ENCODE results near the gene NLGN1. TPM values are rescaled to one million over a fixed set of nuclear protein-coding genes. Genes with fewer than 3 reads are reported as not detected.

Gene NLGN1
- total RNA-seq, 1 experiment from 2014 or later: 5.2 TPM

GRCh38 chr3:174023421-174023820 is 625.9 kb downstream of the NLGN1 start:
- peak overlapping the region in 1 of 3 experiments; percentile 48; a peak in 1 of 7 replicates for H3K27ac Mint-ChIP-seq
- no peak overlapping the region for H3K4me2 ChIP-seq (ENCODE audit: insufficient read depth, insufficient read length, low read length)
- no peaks in the 10 kb centered on the region for H3K23me2 ChIP-seq (ENCODE audit: insufficient read length, low read depth, low read length, poor library complexity, severe bottlenecking)
- H3K79me1 ChIP-seq (ENCODE audit: insufficient read depth, low read depth, low read length, poor library complexity, severe bottlenecking): no peaks in the 10 kb centered on the region
- no peak overlapping the region for H2BK5ac ChIP-seq (ENCODE audit: insufficient read length, low read length)
- H3K56ac ChIP-seq (ENCODE audit: insufficient read length, low read depth, low read length): no peak overlapping the region
- H2BK120ac ChIP-seq (ENCODE audit: low read depth, low read length, poor library complexity, severe bottlenecking): no peak overlapping the region
- no peak overlapping the region for H3K4me3 Mint-ChIP-seq
- H2BK20ac ChIP-seq (ENCODE audit: low read depth, low read length, poor library complexity, severe bottlenecking): no peak overlapping the region
- peaks cover 2% of the 10 kb centered on the region for H3K9me3 ChIP-seq (ENCODE audit: control insufficient read depth, low read depth, low read length)
- no peaks in the 10 kb centered on the region for H4K20me1 ChIP-seq (ENCODE audit: control insufficient read depth, insufficient read depth, insufficient read length)
- no peak overlapping the region for H3K18ac ChIP-seq (ENCODE audit: insufficient read length, low read depth, low read length)
- no peak for DNase-seq
- H3K27ac ChIP-seq (ENCODE audit: insufficient read length, low read depth, low read length): no peak overlapping the region
- peaks cover 12 to 14% of the 10 kb centered on the region in 2 experiments for H3K4me1 Mint-ChIP-seq
- H3K27me3 ChIP-seq (ENCODE audit: insufficient read depth, low read length): no peaks in the 10 kb centered on the region
- H3K27me3 Mint-ChIP-seq (ENCODE audit: low read depth): peaks cover 1% of the 10 kb centered on the region; the same call in 1 of the 2 replicates
- WGBS (ENCODE audit: extremely low coverage, insufficient read length, low lambda C conversion rate): no CpG with 5 or more reads among the region's 4 CpGs
- no peak overlapping the region for H3K23ac ChIP-seq (ENCODE audit: insufficient read length, low read depth, low read length)
- H4K8ac ChIP-seq (replicated peaks; ENCODE audit: insufficient read length, low read depth, low read length): no peak overlapping the region
- H2AK5ac ChIP-seq (ENCODE audit: insufficient read length, low read length): no peak overlapping the region
- H4K5ac ChIP-seq (ENCODE audit: insufficient read length, low read depth, low read length): no peak overlapping the region
- peaks cover 8 to 12% (median 8%) of the 10 kb centered on the region in 3 experiments for H3K36me3 Mint-ChIP-seq (ENCODE audit: insufficient read depth in 1 of 3, low read depth in 3 of 3)
- peaks cover 7 to 11% of the 10 kb centered on the region in 2 experiments for H3K9me3 Mint-ChIP-seq
- no peak overlapping the region for H2BK12ac ChIP-seq (ENCODE audit: insufficient read length, low read depth, low read length)
- H2AFZ ChIP-seq (ENCODE audit: low read length): no peak overlapping the region
- H3K14ac ChIP-seq (ENCODE audit: insufficient read depth, low read length): no peak overlapping the region
- no peak overlapping the region for H3T11ph ChIP-seq (ENCODE audit: low read length)
- H3K4me1 ChIP-seq (ENCODE audit: insufficient read depth, low read length): no peaks in the 10 kb centered on the region
- no peak overlapping the region for H3K4ac ChIP-seq (ENCODE audit: low read depth, low read length)
- TF ChIP-seq, protein P1, sequence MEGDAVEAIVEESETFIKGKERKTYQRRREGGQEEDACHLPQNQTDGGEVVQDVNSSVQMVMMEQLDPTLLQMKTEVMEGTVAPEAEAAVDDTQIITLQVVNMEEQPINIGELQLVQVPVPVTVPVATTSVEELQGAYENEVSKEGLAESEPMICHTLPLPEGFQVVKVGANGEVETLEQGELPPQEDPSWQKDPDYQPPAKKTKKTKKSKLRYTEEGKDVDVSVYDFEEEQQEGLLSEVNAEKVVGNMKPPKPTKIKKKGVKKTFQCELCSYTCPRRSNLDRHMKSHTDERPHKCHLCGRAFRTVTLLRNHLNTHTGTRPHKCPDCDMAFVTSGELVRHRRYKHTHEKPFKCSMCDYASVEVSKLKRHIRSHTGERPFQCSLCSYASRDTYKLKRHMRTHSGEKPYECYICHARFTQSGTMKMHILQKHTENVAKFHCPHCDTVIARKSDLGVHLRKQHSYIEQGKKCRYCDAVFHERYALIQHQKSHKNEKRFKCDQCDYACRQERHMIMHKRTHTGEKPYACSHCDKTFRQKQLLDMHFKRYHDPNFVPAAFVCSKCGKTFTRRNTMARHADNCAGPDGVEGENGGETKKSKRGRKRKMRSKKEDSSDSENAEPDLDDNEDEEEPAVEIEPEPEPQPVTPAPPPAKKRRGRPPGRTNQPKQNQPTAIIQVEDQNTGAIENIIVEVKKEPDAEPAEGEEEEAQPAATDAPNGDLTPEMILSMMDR (conservative IDR thresholded peaks at IDR 0.05): no peak
- H4K91ac ChIP-seq (ENCODE audit: insufficient read length, low read depth, low read length): no peak overlapping the region
- no peak overlapping the region for H3K9ac ChIP-seq (ENCODE audit: extremely low read depth, insufficient read length, low read length)
- no peak overlapping the region for H2BK15ac ChIP-seq (ENCODE audit: low read depth, low read length)
- no peaks in the 10 kb centered on the region for H3K79me2 ChIP-seq (ENCODE audit: insufficient read depth, low read length)

All from H9 (cell line).